Spleen (tissue), 7 donors: ENCODE results near the gene ANKRD44.

Experiments
- CTCF ChIP-seq, 11 experiments: fragments of 200-600 bp in 7 of 11; fragments of 450-650 bp in 4 of 11; sonication (generic) in 4 of 11; IDR thresholded peaks in 8 of 11; conservative IDR thresholded peaks in 3 of 11; 1 replicate in 7 of 11; 2 replicates in 4 of 11; pipeline versions ENCODE4 v1.4.0 to v1.8.0; 2016 to 2021; ENCODE audit warnings: antibody characterized with exemption in 11 of 11, inconsistent platforms in 4 of 11, mild to moderate bottlenecking in 1 of 11
- POLR2A ChIP-seq, 3 donors: fragments of 450-650 bp; IDR thresholded peaks; one replicate each; pipeline ENCODE4 v1.5.1; 2017; ENCODE audit warnings: antibody characterized with exemption in 3 of 3, mild to moderate bottlenecking in 1 of 3
- POLR2AphosphoS5 ChIP-seq, 3 donors: sonication (generic); formaldehyde crosslinking; IDR thresholded peaks; one replicate each; pipeline ENCODE4 v1.5.1; 2017; ENCODE audit warnings: antibody characterized with exemption in 3 of 3
- donor health status: DM: no; HTN: no; CAD: no; lungs with moderate emphysema.
- donor health status: DM: no; HTN: no; CAD: no.
- donor health status: DM: no; HTN: no; CAD: no.

- TF ChIP-seq CTCF (IDR thresholded peaks at IDR 0.05 in 8 of 11, conservative IDR thresholded peaks at IDR 0.05 in 3 of 11) (no peak), POLR2A (IDR thresholded peaks at IDR 0.05) (no peak), POLR2AphosphoS5 (IDR thresholded peaks at IDR 0.05) (no peak)
Measured at GRCh38 chr2:197057959-197058358, 252.6 kb downstream of the ANKRD44 start.
